KMS-11 (cell line): ENCODE data around the gene VIL1.

Experiments used
- H2AFZ ChIP-seq: fragments of 200-600 bp; sonication (generic); 2 replicates; pipeline ENCODE4 v1.6.1; 2016; ENCODE audit warnings: antibody characterized with exemption, mixed run types, low read depth
- H3K27ac ChIP-seq: fragments of 200-600 bp; sonication (generic); 2 replicates; pipeline ENCODE4 v1.6.1; 2016; ENCODE audit warnings: mild to moderate bottlenecking, mixed run types
- H3K27me3 ChIP-seq: fragments of 200-600 bp; sonication (generic); 2 replicates; pipeline ENCODE4 v1.6.1; 2017; ENCODE audit warnings: mild to moderate bottlenecking, low read depth, mixed run types, moderate library complexity; ENCODE audit not compliant: insufficient read depth
- H3K36me3 ChIP-seq: fragments of 200-600 bp; sonication (generic); 2 replicates; pipeline ENCODE4 v1.6.1; 2017; ENCODE audit warnings: mild to moderate bottlenecking, mixed run types; ENCODE audit not compliant: insufficient read depth
- H3K4me1 ChIP-seq: fragments of 200-600 bp; sonication (generic); 2 replicates; pipeline ENCODE4 v1.6.1; 2016; ENCODE audit warnings: mild to moderate bottlenecking, low read depth, mixed run types; ENCODE audit not compliant: poor library complexity, severe bottlenecking
- H3K4me2 ChIP-seq: fragments of 200-600 bp; sonication (generic); 2 replicates; pipeline ENCODE4 v1.7.0; 2016; ENCODE audit warnings: mild to moderate bottlenecking, mixed run types
- H3K4me3 ChIP-seq: fragments of 200-600 bp; sonication (generic); IDR thresholded peaks from 2 replicates; pipeline ENCODE4 v1.6.1; 2017; ENCODE audit warnings: low read depth, low read length, mixed read lengths; ENCODE audit not compliant: insufficient read depth
- H3K79me2 ChIP-seq: fragments of 200-600 bp; sonication (generic); 2 replicates; pipeline ENCODE4 v1.6.1; 2016; ENCODE audit warnings: low read depth, mixed run types; ENCODE audit not compliant: insufficient read depth
- H3K9ac ChIP-seq: fragments of 200-600 bp; sonication (generic); 2 replicates; pipeline ENCODE4 v1.6.1; 2016; ENCODE audit warnings: mild to moderate bottlenecking, mixed run types
- H4K20me1 ChIP-seq: fragments of 200-600 bp; sonication (generic); 2 replicates; pipeline ENCODE4 v1.6.1; 2016; ENCODE audit warnings: mild to moderate bottlenecking, mixed run types; ENCODE audit not compliant: insufficient read depth
- TF ChIP-seq, protein P1 (sequence below): fragments of 200-600 bp; sonication (generic); conservative IDR thresholded peaks from 2 replicates; pipeline ENCODE4 v1.6.1; 2017; ENCODE audit warnings: low read depth, mild to moderate bottlenecking, antibody characterized with exemption, low read length, moderate library complexity, mixed read lengths

VIL1 gene

DNA sequence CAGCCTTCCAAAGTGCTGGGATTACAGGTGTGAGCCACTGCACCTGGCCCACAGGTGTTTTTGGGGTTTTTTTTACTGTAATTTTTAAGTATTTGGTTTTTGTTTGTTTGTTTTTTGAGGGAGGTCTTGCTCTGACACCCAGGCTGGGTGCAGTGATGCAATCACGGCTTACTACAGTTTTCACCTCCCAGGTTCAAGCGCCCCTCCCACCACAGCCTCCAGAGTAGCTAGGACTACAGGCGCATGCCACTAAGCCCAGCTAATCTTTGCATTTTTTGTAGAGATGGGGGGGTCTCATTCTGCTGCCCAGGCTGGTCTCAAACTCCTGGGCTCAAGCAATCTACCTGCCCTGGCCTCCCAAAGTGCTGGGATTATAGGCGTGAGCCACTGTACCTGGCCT, 44.1 kb upstream of the VIL1 start:
- Histone ChIP-seq H3K27me3 (no peaks in the 10 kb centered on the region), H3K9ac (no peak overlapping the region), H3K27ac (no peak overlapping the region), H3K4me2 (no peak overlapping the region), H3K36me3 (no peaks in the 10 kb centered on the region), H3K79me2 (no peaks in the 10 kb centered on the region), H3K4me1 (no peaks in the 10 kb centered on the region), H2AFZ (no peak overlapping the region), H4K20me1 (no peaks in the 10 kb centered on the region), H3K4me3 (no peak overlapping the region)
- TF ChIP-seq, protein P1, sequence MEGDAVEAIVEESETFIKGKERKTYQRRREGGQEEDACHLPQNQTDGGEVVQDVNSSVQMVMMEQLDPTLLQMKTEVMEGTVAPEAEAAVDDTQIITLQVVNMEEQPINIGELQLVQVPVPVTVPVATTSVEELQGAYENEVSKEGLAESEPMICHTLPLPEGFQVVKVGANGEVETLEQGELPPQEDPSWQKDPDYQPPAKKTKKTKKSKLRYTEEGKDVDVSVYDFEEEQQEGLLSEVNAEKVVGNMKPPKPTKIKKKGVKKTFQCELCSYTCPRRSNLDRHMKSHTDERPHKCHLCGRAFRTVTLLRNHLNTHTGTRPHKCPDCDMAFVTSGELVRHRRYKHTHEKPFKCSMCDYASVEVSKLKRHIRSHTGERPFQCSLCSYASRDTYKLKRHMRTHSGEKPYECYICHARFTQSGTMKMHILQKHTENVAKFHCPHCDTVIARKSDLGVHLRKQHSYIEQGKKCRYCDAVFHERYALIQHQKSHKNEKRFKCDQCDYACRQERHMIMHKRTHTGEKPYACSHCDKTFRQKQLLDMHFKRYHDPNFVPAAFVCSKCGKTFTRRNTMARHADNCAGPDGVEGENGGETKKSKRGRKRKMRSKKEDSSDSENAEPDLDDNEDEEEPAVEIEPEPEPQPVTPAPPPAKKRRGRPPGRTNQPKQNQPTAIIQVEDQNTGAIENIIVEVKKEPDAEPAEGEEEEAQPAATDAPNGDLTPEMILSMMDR: no peak

DNA sequence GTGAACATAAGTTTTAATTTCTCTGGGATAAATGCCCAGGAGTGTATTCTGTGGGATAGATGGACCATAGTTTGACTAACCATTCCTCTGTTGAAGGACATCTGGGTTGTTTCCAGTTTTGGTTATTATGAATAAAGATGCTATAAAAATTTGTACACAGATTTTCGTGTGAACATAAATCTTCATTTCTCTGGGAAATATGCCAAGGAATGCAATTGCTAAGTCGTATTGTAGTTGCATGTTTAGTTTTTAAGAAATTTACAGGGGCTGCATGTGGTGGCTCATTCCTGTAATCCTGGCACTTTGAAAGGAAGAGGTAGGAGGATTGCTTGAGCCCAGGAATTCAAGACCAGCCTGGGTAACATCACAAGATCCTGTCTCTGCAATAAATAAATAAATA, 43.7 kb upstream of the VIL1 start:
- Histone ChIP-seq H3K4me1 (no peaks in the 10 kb centered on the region), H3K27me3 (no peaks in the 10 kb centered on the region), H3K36me3 (no peaks in the 10 kb centered on the region), H2AFZ (no peak overlapping the region), H3K27ac (no peak overlapping the region), H3K4me3 (no peak overlapping the region), H3K79me2 (no peaks in the 10 kb centered on the region), H4K20me1 (no peaks in the 10 kb centered on the region), H3K4me2 (no peak overlapping the region), H3K9ac (no peak overlapping the region)
- TF ChIP-seq, protein P1: no peak

DNA sequence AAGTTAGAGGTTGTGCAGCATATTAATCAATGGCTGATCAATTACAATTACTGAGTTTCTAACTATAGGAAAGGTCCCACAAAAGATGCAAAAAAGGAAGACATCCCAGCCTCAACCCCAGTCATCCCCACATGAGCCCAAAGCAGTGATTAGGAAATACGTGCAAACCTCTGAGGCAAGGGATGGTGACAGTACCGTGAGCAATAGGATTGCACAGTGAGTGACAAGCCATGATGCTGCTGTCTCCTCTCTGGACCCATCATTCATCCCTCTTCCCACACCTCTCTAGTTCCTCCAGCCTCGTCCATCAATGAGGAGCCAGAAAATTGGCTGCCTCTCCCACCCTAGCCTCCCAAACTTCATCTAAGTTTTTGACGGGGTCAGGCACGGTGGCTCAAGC, 40.9 kb upstream of the VIL1 start:
- TF ChIP-seq, protein P1: no peak
- Histone ChIP-seq H3K27me3 (no peaks in the 10 kb centered on the region), H3K79me2 (no peaks in the 10 kb centered on the region), H3K4me3 (no peak overlapping the region), H3K4me1 (no peaks in the 10 kb centered on the region), H3K27ac (no peak overlapping the region), H3K4me2 (no peak overlapping the region), H3K36me3 (no peaks in the 10 kb centered on the region), H4K20me1 (no peaks in the 10 kb centered on the region), H3K9ac (no peak overlapping the region), H2AFZ (no peak overlapping the region)

DNA sequence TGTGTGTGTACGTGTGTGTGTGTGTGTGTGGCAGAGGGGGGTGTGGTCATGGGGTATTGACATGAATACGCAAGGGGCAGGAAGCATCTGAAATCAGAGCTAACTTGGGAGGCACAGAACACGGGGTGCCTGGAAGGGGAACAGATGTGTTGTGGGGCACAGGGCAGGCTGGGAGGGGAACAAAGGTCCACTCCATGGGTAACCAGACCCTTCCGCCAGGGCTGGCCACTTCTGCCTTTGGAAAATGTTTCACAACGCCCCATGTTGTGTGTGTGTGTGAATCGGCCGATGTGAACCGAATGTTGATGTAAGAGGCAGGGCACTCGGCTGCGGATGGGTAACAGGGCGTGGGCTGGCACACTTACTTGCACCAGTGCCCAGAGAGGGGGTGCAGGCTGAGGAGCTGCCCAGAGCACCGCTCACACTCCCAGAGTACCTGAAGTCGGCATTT, 37.0 kb upstream of the VIL1 start, which contains the start of gene SLC11A1:
TSS of gene SLC11A1 (plus strand) at position 358 of the 451 bp plus-strand sequence. CDS start 96 bp downstream, outside the sequence.
- TF ChIP-seq, protein P1: no peak
- no peak within 1 kb of the TSS for H3K4me3 ChIP-seq
- H3K4me2 ChIP-seq: no peak within 1 kb of the TSS
- no peaks in the 10 kb centered on the region for H3K36me3 ChIP-seq
- H3K9ac ChIP-seq: no peak within 1 kb of the TSS
- H3K27ac ChIP-seq: no peak within 1 kb of the TSS
- H3K4me1 ChIP-seq: no peaks in the 10 kb centered on the region
- no peaks in the 10 kb centered on the region for H3K27me3 ChIP-seq
- H2AFZ ChIP-seq: no peak within 1 kb of the TSS
- no peaks in the 10 kb centered on the region for H4K20me1 ChIP-seq
- no peaks in the 10 kb centered on the region for H3K79me2 ChIP-seq
